Esophagus muscularis mucosa (tissue), 4 donors: Measurements from ENCODE around the gene PLIN4.

Experiments used
- EP300 ChIP-seq: sonication (generic); formaldehyde crosslinking; IDR thresholded peaks from one replicate; pipeline ENCODE4 v1.6.1; 2017; ENCODE audit warnings: antibody characterized with exemption
- POLR2A ChIP-seq: fragments of 450-650 bp; IDR thresholded peaks from one replicate; pipeline ENCODE4 v1.6.1; 2017; ENCODE audit warnings: antibody characterized with exemption, moderate library complexity, mild to moderate bottlenecking, low read depth
- POLR2AphosphoS5 ChIP-seq, 2 donors: sonication (generic); formaldehyde crosslinking; IDR thresholded peaks; one replicate each; pipeline ENCODE4 v1.6.1; 2017; ENCODE audit warnings: antibody characterized with exemption in 2 of 2
- TF ChIP-seq, protein P1 (sequence below), 3 experiments: fragments of 200-600 bp in 2 of 3; fragments of 450-650 bp in 1 of 3; sonication (generic) in 2 of 3; IDR thresholded peaks; one replicate each; pipeline ENCODE4 v1.5.1; 2017 to 2019; ENCODE audit warnings: antibody characterized with exemption in 3 of 3, mild to moderate bottlenecking in 2 of 3, moderate library complexity in 1 of 3

- TF ChIP-seq, protein P1, sequence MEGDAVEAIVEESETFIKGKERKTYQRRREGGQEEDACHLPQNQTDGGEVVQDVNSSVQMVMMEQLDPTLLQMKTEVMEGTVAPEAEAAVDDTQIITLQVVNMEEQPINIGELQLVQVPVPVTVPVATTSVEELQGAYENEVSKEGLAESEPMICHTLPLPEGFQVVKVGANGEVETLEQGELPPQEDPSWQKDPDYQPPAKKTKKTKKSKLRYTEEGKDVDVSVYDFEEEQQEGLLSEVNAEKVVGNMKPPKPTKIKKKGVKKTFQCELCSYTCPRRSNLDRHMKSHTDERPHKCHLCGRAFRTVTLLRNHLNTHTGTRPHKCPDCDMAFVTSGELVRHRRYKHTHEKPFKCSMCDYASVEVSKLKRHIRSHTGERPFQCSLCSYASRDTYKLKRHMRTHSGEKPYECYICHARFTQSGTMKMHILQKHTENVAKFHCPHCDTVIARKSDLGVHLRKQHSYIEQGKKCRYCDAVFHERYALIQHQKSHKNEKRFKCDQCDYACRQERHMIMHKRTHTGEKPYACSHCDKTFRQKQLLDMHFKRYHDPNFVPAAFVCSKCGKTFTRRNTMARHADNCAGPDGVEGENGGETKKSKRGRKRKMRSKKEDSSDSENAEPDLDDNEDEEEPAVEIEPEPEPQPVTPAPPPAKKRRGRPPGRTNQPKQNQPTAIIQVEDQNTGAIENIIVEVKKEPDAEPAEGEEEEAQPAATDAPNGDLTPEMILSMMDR (IDR thresholded peaks at IDR 0.05) = no peak
- no peak for TF ChIP-seq POLR2A
- no peak for TF ChIP-seq POLR2AphosphoS5 (IDR thresholded peaks at IDR 0.05)
- no peak for TF ChIP-seq EP300
Measured at GRCh38 chr19:4521888-4522242, 3.6 kb upstream of the PLIN4 start.
